ENCODE results near the gene TOP1. TPM values are rescaled to one million over a fixed set of nuclear protein-coding genes. Genes with fewer than 3 reads are reported as not detected.

The TOP1 gene
- total RNA-seq, 2 donors from 2014 or later = 25.2 to 27.3 TPM

GRCh38 chr20:41080866-41081265, 52.2 kb downstream of the TOP1 start:
- intact Hi-C loops (cut with DNase I) = no loop called here
- no peak for DNase-seq (ENCODE audit: low spot score)

- no peak for DNase-seq (ENCODE audit: low spot score)
Measured at GRCh38 chr20:41081276-41081814, 52.7 kb downstream of the TOP1 start.

DNA sequence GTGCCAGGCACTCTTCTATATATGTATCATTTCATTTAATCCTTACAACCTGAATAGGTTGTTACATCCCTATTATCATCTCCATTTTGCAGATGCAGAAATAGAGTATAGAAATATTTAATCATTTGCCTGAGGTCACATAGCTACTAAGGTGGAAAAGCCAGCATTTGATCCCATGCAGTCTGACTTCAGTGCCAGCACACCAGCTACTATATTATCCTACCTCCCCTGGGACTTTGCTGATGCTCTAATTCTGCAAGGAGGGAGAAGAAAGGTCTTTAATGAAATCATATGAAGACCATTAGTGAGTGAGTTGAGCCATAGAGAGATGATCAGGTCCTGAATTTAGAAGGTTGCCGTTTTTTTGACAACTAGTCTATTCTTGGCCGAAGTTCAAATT, 53.7 kb downstream of the TOP1 start:
- intact Hi-C loops (cut with DNase I) = no loop called here

More at GRCh38 chr20:41081276-41081814, 52.7 kb downstream of the TOP1 start:
- intact Hi-C loops (cut with DNase I) = no loop called here

GRCh38 chr20:41085606-41086005, 57.0 kb downstream of the TOP1 start:
- DNase-seq (ENCODE audit: low spot score) = no peak
- intact Hi-C loops (cut with DNase I) = no loop called here

More for the DNA sequence above, 53.7 kb downstream of the TOP1 start:
- no peak for DNase-seq (ENCODE audit: low spot score)

- no peak for DNase-seq (ENCODE audit: low spot score)
- intact Hi-C loops (cut with DNase I) = loop anchor here in 1 of 2 donors (1.0 kb wide), 1 partner anchor 37 kb away; no protein-coding TSS in a partner anchor
Measured at GRCh38 chr20:41086402-41087324, 58.0 kb downstream of the TOP1 start.

DNA sequence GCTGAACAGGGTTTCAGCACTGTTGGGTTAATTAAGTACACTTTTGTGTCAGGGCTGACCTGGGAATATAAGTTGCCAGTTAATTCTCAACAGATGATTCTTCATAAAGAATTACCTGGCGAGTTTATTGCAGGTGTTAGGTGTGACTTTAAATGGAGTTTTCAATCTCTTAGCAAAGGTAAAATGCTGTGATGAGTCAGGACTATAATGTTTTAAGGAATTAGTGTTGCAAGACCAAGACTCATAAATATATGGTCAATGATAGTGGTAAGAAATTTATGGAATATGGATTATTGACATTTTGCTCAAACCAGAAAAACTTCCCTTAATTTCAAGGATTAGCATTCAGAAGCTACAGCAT, 58.7 kb downstream of the TOP1 start:
- intact Hi-C loops (cut with DNase I) = loop anchor here in 1 of 2 donors (1.0 kb wide), 1 partner anchor 38 kb away; no protein-coding TSS in a partner anchor
- no peak for DNase-seq (ENCODE audit: low spot score)

GRCh38 chr20:41087777-41088176, 59.2 kb downstream of the TOP1 start:
- DNase-seq (ENCODE audit: low spot score) = no peak
- intact Hi-C loops (cut with DNase I) = loop anchor here in 1 of 2 donors (1.0 kb wide), 1 partner anchor 38 kb away; no protein-coding TSS in a partner anchor

DNA sequence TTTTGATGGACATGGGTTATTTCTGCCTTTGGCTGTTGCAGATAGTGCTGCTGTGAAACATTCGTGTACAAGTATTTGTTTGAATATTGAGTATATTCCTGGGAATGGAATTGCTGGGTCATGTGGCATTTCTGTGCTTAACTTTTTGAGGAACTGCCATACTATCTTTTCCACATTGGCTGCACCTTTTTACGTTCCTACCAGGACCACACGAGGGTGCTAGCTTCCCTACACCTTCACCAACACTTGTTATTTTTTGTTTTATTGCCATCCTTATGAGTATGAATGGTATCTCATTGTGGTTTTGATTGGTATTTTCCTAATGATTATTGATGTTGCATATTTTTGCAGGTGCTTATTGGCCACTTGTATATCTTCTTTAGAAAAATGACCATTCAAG, 60.9 kb downstream of the TOP1 start:
- intact Hi-C loops (cut with DNase I) = no loop called here
- no peak for DNase-seq (ENCODE audit: low spot score)

DNA sequence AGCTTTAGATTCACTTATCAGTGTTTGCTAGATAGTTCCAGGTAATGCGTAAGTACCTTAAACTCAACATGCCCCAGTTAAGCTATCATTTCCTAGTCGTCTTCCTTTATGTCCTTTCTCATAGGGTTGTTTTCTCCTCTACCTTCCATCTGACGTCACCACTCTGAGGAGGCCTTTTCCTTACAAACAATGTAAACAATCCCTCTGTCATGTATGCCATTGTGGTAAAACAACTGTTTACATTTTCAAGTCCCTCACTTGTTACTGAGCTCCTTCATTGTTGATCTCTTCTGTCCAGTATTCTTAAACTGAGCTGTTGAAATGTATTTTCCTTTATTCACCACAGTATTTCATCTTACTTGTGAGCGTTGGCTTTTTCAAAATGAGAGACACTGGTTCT, 63.3 kb downstream of the TOP1 start:
- intact Hi-C loops (cut with DNase I) = loop anchor here in 1 of 2 donors (5.0 kb wide), 1 partner anchor 1065 kb away; no protein-coding TSS in a partner anchor

DNA sequence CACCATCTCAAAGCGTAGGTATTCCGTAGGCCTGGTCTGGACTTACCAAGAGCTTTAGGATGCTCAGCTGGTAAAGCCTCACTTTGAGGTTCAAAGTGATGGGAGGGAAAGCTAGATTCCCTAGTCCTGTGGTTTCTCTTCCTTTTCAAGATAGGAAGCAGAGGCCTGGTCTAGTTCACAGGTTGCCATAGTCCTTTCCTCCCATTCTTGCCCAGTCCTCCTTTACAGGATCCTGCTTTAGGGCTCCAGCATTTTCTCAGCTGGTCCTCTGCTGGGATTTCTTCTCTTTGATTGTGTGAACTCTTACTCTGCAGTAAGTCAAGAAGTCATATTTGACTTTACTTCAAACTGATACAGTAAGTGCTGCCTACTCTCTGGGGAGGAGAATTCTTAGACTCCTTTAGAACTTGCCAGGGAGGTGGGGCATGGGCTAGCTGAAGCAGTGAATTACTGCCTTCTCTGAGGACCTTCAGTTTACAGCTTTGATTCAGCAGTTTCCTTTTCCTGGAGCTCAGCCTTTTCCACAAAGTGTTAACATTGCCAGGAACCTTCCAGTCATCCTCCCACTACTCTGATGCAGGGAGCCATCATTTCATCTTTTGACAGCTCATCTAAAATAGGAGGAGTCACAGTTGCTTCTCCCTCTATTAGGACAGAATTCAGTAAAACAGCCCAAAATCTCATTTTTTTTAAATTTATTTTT, 65.9 kb downstream of the TOP1 start:
- intact Hi-C loops (cut with DNase I) = loop anchor here (2.0 to 5.0 kb wide), 4 partner anchors 102 to 1067 kb away; no protein-coding TSS in a partner anchor
- DNase-seq (ENCODE audit: low spot score) = no peak

More for the DNA sequence above, 63.3 kb downstream of the TOP1 start:
- DNase-seq (ENCODE audit: low spot score) = no peak

GRCh38 chr20:41095110-41095969, 66.7 kb downstream of the TOP1 start:
- intact Hi-C loops (cut with DNase I) = loop anchor here (2.0 to 5.0 kb wide), 3 partner anchors 103 to 127 kb away; no protein-coding TSS in a partner anchor
- DNase-seq (ENCODE audit: low spot score) = peak; percentile 85

DNA sequence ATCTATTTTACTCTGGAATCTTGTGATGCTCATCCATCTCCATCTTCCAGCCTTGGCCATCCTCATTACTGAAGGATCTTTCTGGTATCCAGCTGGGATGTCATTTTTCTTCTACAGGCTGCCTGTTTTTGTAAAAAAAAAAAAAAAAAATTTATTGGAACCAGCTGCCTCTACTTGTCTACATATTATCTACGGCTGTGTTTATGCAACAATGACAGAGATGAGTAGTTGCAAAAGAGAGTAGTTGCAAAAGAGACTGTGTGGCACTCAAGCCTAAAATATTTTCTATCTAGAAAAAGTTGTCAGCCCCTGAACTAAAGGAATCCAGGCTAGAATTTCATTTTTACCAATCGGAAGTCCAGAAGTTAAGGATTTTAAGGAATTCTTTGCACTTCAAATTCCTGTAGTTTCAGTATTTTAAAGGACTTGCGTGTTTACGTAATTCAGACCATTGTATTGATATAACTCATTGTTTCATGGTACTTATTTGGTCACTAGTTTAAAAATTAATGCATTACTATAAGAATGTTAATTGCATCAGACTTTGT, 70.2 kb downstream of the TOP1 start:
- intact Hi-C loops (cut with DNase I) = loop anchor here (5.0 kb wide), 2 partner anchors 106 to 111 kb away; no protein-coding TSS in a partner anchor
- no peak for DNase-seq (ENCODE audit: low spot score)

- intact Hi-C loops (cut with DNase I) = no loop called here
- no peak for DNase-seq (ENCODE audit: low spot score)
Measured at GRCh38 chr20:41100001-41100480, 71.4 kb downstream of the TOP1 start.

GRCh38 chr20:41101660-41102059, 73.0 kb downstream of the TOP1 start:
- intact Hi-C loops (cut with DNase I) = no loop called here
- no peak for DNase-seq (ENCODE audit: low spot score)

GRCh38 chr20:41108531-41108930, 79.9 kb downstream of the TOP1 start:
- intact Hi-C loops (cut with DNase I) = no loop called here

GRCh38 chr20:41110012-41110411, 81.4 kb downstream of the TOP1 start:
- intact Hi-C loops (cut with DNase I) = no loop called here
- no peak for DNase-seq (ENCODE audit: low spot score)

More at GRCh38 chr20:41108531-41108930, 79.9 kb downstream of the TOP1 start:
- DNase-seq (ENCODE audit: low spot score) = no peak

DNA sequence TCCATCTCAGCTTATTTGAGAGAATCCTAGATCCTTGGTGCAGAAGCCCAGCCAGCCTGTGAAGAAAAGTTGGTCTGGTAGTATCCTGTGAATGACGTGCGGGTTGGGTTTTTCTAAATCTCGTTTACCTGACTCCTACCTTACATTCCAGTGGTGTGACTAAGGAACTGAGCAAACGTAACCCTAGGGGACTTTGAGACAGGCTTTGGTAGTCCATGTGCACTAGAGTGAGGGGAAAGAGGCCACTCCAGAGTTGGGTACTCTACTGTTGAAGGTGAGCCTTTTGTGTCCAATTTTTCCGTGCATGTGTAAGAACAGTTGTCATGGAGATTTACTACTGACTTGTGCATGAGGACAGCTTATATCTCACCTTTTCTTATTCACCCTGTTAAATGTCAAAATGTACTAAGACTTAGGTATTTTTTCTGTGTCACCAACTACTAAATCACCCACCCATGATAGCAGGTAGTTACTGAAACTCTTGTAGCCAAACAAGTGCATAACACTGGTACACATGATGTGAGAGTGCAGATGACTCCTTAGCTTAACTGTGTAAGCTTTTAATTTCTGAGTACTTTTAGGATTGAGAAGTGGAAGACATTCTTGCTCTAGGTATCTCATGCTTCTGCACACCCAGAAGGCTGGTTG, 82.4 kb downstream of the TOP1 start:
- no peak for DNase-seq (ENCODE audit: low spot score)
- intact Hi-C loops (cut with DNase I) = no loop called here

DNA sequence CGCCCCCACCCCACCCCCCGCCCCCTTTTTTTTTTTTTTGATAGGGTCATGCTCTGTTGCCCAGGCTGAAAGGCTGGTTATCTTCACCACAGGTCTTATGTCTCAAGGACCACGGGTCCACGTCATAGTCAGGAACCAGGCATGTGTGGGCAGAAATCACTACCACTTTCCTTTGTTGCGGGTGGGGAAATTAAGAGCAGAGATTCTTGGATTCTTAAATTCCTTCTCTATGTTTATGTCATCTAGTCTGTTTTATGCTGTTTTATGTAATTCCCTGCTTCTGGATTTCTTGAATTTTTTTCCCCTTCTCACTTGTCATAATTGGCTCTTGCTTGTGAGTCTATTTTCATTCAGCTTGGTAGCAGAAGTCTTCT, 82.9 kb downstream of the TOP1 start:
- DNase-seq (ENCODE audit: low spot score) = no peak
- intact Hi-C loops (cut with DNase I) = no loop called here

Data from posterior vena cava (tissue), 2 donors.